ENCODE measurements around the gene MB21D2. TPM values are rescaled to one million over a fixed set of nuclear protein-coding genes. Genes with fewer than 3 reads are reported as not detected.

The MB21D2 gene
- total RNA-seq, 1 experiment from 2014 or later = 19.7 TPM

- ChIA-PET CTCF (interaction anchor here (1.1 kb wide), 1 partner anchor 68 kb away, joined by 3 read pairs; no protein-coding TSS in a partner anchor), POLR2A (interaction anchor here (0.9 to 1.2 kb wide), 2 partner anchors 12 to 37 kb away, joined by 3 read pairs; partner anchors contain the start of gene MB21D2)
- H3K9me3 Mint-ChIP-seq = no peaks in the 10 kb centered on the region
- H3K27me3 Mint-ChIP-seq (ENCODE audit: low read depth) = no peaks in the 10 kb centered on the region
- no peaks in the 10 kb centered on the region; the same call in 1 of the 2 replicates for H3K36me3 Mint-ChIP-seq
- no peak overlapping the region for H3K27ac Mint-ChIP-seq
- peaks cover 65% of the 10 kb centered on the region for H3K4me1 Mint-ChIP-seq
- ATAC-seq = no peak
- no peak overlapping the region for H3K4me3 Mint-ChIP-seq
- TF ChIP-seq MLX (CRISPR knock-in tag; IDR thresholded peaks at IDR 0.05) (no peak), FOXJ3 (CRISPR knock-in tag; IDR thresholded peaks at IDR 0.05; ENCODE audit: borderline replicate concordance) (no peak), GTF2I (CRISPR knock-in tag; conservative IDR thresholded peaks at IDR 0.05) (no peak)
- DNase-seq (ENCODE audit: low spot score) = no peak
Measured at GRCh38 chr3:192881159-192881786, 36.4 kb downstream of the MB21D2 start.

GRCh38 chr3:192880313-192880712 lies 37.3 kb downstream of the MB21D2 start:
- H3K4me3 Mint-ChIP-seq = no peak overlapping the region
- DNase-seq (ENCODE audit: low spot score) = no peak
- H3K27ac Mint-ChIP-seq = no peak overlapping the region
- no peaks in the 10 kb centered on the region for H3K27me3 Mint-ChIP-seq (ENCODE audit: low read depth)
- no peaks in the 10 kb centered on the region; the same call in 1 of the 2 replicates for H3K36me3 Mint-ChIP-seq
- ChIA-PET CTCF (interaction anchor here (0.9 to 1.7 kb wide), 4 partner anchors 8 to 63 kb away, joined by 4 to 10 read pairs (median 6); partner anchors contain the start of gene MB21D2), POLR2A (interaction anchor here (1.1 to 1.2 kb wide), 2 partner anchors 11 to 37 kb away, joined by 3 to 8 read pairs; partner anchors contain the start of gene MB21D2)
- TF ChIP-seq MYBL2 (CRISPR knock-in tag; IDR thresholded peaks at IDR 0.05) (no peak), ZNF425 (CRISPR knock-in tag; conservative IDR thresholded peaks at IDR 0.05) (no peak), GRHL2 (CRISPR knock-in tag; IDR thresholded peaks at IDR 0.05; ENCODE audit: insufficient replicate concordance, severe bottlenecking) (no peak), ZNF232 (CRISPR knock-in tag; IDR thresholded peaks at IDR 0.05) (no peak), ETV6 (CRISPR knock-in tag; IDR thresholded peaks at IDR 0.05) (no peak), EMX1 (CRISPR knock-in tag; IDR thresholded peaks at IDR 0.05) (no peak), STAT6 (CRISPR knock-in tag; conservative IDR thresholded peaks at IDR 0.05; ENCODE audit: low read depth) (no peak), ATF2 (CRISPR knock-in tag; IDR thresholded peaks at IDR 0.05; ENCODE audit: borderline replicate concordance, low read depth) (no peak), TCF7 (CRISPR knock-in tag; IDR thresholded peaks at IDR 0.05; ENCODE audit: low read depth) (no peak), ZNF138 (CRISPR knock-in tag; conservative IDR thresholded peaks at IDR 0.05) (no peak), MAX (CRISPR knock-in tag; IDR thresholded peaks at IDR 0.05) (no peak), ZNF121 (CRISPR knock-in tag; IDR thresholded peaks at IDR 0.05) (no peak), TP53 (CRISPR knock-in tag; IDR thresholded peaks at IDR 0.05) (no peak), ZBTB21 (CRISPR knock-in tag; IDR thresholded peaks at IDR 0.05; ENCODE audit: borderline replicate concordance) (no peak), USF2 (CRISPR knock-in tag; IDR thresholded peaks at IDR 0.05) (no peak)
- no peaks in the 10 kb centered on the region for H3K9me3 Mint-ChIP-seq
- peaks cover 64% of the 10 kb centered on the region for H3K4me1 Mint-ChIP-seq
- ATAC-seq = no peak

All from WTC11 (cell line).